Panc1 (cell line): Measurements from ENCODE around the gene TADA1.

Experiments
- CTCF ChIP-seq: fragments of 450-650 bp; IDR thresholded peaks from 2 replicates; pipeline ENCODE4 v1.5.1; 2017; ENCODE audit warnings: mild to moderate bottlenecking
- POLR2AphosphoS5 ChIP-seq: IDR thresholded peaks from 2 replicates; pipeline ENCODE4 v1.6.1; 2012; ENCODE audit warnings: mild to moderate bottlenecking, low read depth, low read length, moderate library complexity
- REST ChIP-seq, 2 experiments: IDR thresholded peaks; 2 replicates each; pipeline ENCODE4 v1.6.1; 2011 to 2012; ENCODE audit warnings: low read depth in 2 of 2, control low read depth in 1 of 2, low read length in 1 of 2, mild to moderate bottlenecking in 1 of 2, moderate library complexity in 1 of 2; ENCODE audit not compliant: insufficient read depth in 1 of 2

GRCh38 chr1:166910396-166910994 is 34.4 kb upstream of the TADA1 start:
- no peak for TF ChIP-seq POLR2AphosphoS5
- peak; percentile 80 for TF ChIP-seq CTCF
- TF ChIP-seq REST (IDR thresholded peaks at IDR 0.05; ENCODE audit: insufficient read depth in 1 of 2, low read depth in 2 of 2, low read length in 1 of 2): no peak
